Body of pancreas (tissue), 4 donors: ENCODE results near the gene PHF19.

Source experiments
- CTCF ChIP-seq, 7 experiments: fragments of 450-650 bp in 4 of 7; fragments of 200-600 bp in 3 of 7; sonication (generic) in 3 of 7; IDR thresholded peaks; one replicate each; pipeline ENCODE4 v1.5.1; 2016 to 2019; ENCODE audit warnings: antibody characterized with exemption in 7 of 7
- POLR2A ChIP-seq, 3 donors: fragments of 450-650 bp; IDR thresholded peaks; one replicate each; pipeline ENCODE4 v1.6.1; 2016; ENCODE audit warnings: antibody characterized with exemption in 3 of 3, mild to moderate bottlenecking in 2 of 3

GRCh38 chr9:120920806-120921178, 43.8 kb upstream of the PHF19 start:
- TF ChIP-seq CTCF (IDR thresholded peaks at IDR 0.05) (no peak), POLR2A (IDR thresholded peaks at IDR 0.05) (no peak)
